NCI-H69 (cell line): ENCODE measurements around the gene CCDC88C.
"Not testable (repeated sequence)": the region's sequence is repeated elsewhere in the genome, so short reads cannot be mapped to it uniquely, and the experiment has no call there.

Experiments used
- DNase-seq: peaks from one replicate; lab custom pipeline; 2025; lab: John Stamatoyannopoulos, UW

CCDC88C gene

GRCh38 chr14:91249841-91250616 is 167.6 kb downstream of the CCDC88C start:
- peak; percentile 93 for DNase-seq

- DNase-seq = peak; percentile 88
Measured at GRCh38 chr14:91246051-91246852, 171.4 kb downstream of the CCDC88C start.

- not testable (repeated sequence) for DNase-seq
Measured at GRCh38 chr14:91245616-91246015, 172.0 kb downstream of the CCDC88C start.

- DNase-seq = no peak
Measured at GRCh38 chr14:91245029-91245428, 172.6 kb downstream of the CCDC88C start.

- DNase-seq = peak; percentile 84
Measured at GRCh38 chr14:91244501-91244901, 173.1 kb downstream of the CCDC88C start, which contains the start of gene GPR68. TSS of gene GPR68 (minus strand) at chr14:91244704. CDS start at chr14:91235050, 9,654 bp downstream.

GRCh38 chr14:91243074-91243471 is 174.5 kb downstream of the CCDC88C start:
- DNase-seq = no peak

GRCh38 chr14:91242635-91243034 is 175.0 kb downstream of the CCDC88C start:
- no peak for DNase-seq

- DNase-seq = no peak
Measured at GRCh38 chr14:91241863-91242262, 175.8 kb downstream of the CCDC88C start.

- no peak for DNase-seq
Measured at GRCh38 chr14:91238661-91239060, 179.0 kb downstream of the CCDC88C start.

- no peak for DNase-seq
Measured at GRCh38 chr14:91238085-91238484, 179.5 kb downstream of the CCDC88C start.

- DNase-seq = no peak
Measured at GRCh38 chr14:91237219-91237618, 180.4 kb downstream of the CCDC88C start.

- DNase-seq = no peak
Measured at GRCh38 chr14:91235841-91236240, 181.8 kb downstream of the CCDC88C start.

- no peak for DNase-seq
Measured at GRCh38 chr14:91234791-91235114, 182.9 kb downstream of the CCDC88C start.

GRCh38 chr14:91233936-91234790 is 183.5 kb downstream of the CCDC88C start:
- DNase-seq = no peak

GRCh38 chr14:91232603-91233002 is 185.0 kb downstream of the CCDC88C start:
- DNase-seq = no peak

GRCh38 chr14:91232052-91232451 is 185.6 kb downstream of the CCDC88C start:
- no peak for DNase-seq

- DNase-seq = no peak
Measured at GRCh38 chr14:91231446-91231845, 186.2 kb downstream of the CCDC88C start.

GRCh38 chr14:91230397-91231035 is 187.1 kb downstream of the CCDC88C start:
- DNase-seq = no peak

- DNase-seq = no peak
Measured at GRCh38 chr14:91229743-91230200, 187.8 kb downstream of the CCDC88C start.

- DNase-seq = no peak
Measured at GRCh38 chr14:91229005-91229382, 188.6 kb downstream of the CCDC88C start.

- no peak for DNase-seq
Measured at GRCh38 chr14:91228112-91229004, 189.3 kb downstream of the CCDC88C start.
